Endodermal cell (in vitro differentiated cells): ENCODE data around the gene PSMA4. TPM values are rescaled to one million over a fixed set of nuclear protein-coding genes. Genes with fewer than 3 reads are reported as not detected.

Source experiments
- DNase-seq: peaks from one replicate; pipeline ENCODE4 v3.0.0-alpha.2; 2017
- H3K27ac ChIP-seq: 2 replicates; pipeline ENCODE4 v1.5.1; 2013; ENCODE audit warnings: mild to moderate bottlenecking, low read depth, low read length, moderate library complexity
- H3K27me3 ChIP-seq: 2 replicates; pipeline ENCODE4 v1.6.1; 2013; ENCODE audit warnings: mild to moderate bottlenecking, low read length, moderate library complexity; ENCODE audit not compliant: insufficient read depth, control insufficient read depth, poor library complexity, severe bottlenecking
- H3K36me3 ChIP-seq: 2 replicates; pipeline ENCODE4 v1.7.0; 2013; ENCODE audit warnings: mild to moderate bottlenecking, low read length, moderate library complexity; ENCODE audit not compliant: control insufficient read depth, insufficient read depth
- H3K4me1 ChIP-seq: one replicate; pipeline ENCODE4 v1.7.0; 2013; ENCODE audit warnings: low read length; ENCODE audit not compliant: control insufficient read depth, insufficient read depth
- H3K4me3 ChIP-seq: 2 replicates; pipeline ENCODE4 v1.5.1; 2013; ENCODE audit warnings: mild to moderate bottlenecking, low read length, moderate library complexity
- H3K9ac ChIP-seq: 2 replicates; pipeline ENCODE4 v1.6.1; 2013; ENCODE audit warnings: mild to moderate bottlenecking, low read length, moderate library complexity; ENCODE audit not compliant: poor library complexity, severe bottlenecking; ENCODE audit errors: extremely low read depth
- H3K9me3 ChIP-seq: 2 replicates; pipeline ENCODE4 v1.6.1; 2013; ENCODE audit warnings: mild to moderate bottlenecking, low read length, moderate library complexity; ENCODE audit not compliant: control insufficient read depth
- H3K27ac Mint-ChIP-seq: 2 replicates; pipeline ENCODE4 v1.8.0; 2020; ENCODE audit warnings: mixed read lengths
- H3K27me3 Mint-ChIP-seq: 2 replicates; pipeline ENCODE4 v1.8.0; 2021; ENCODE audit warnings: mild to moderate bottlenecking, mixed read lengths; ENCODE audit not compliant: insufficient read depth
- H3K36me3 Mint-ChIP-seq: 2 replicates; pipeline ENCODE4 v1.8.0; 2020; ENCODE audit warnings: low read depth, mixed read lengths
- H3K4me1 Mint-ChIP-seq: 2 replicates; pipeline ENCODE4 v1.8.0; 2020; ENCODE audit warnings: mixed read lengths
- H3K4me3 Mint-ChIP-seq: 2 replicates; pipeline ENCODE4 v1.8.0; 2020; ENCODE audit warnings: mild to moderate bottlenecking, moderate library complexity, mixed read lengths
- H3K9me3 Mint-ChIP-seq: 2 replicates; pipeline ENCODE4 v1.8.0; 2020; ENCODE audit warnings: mild to moderate bottlenecking, mixed read lengths
- CTCF ChIP-seq: fragments of 200-600 bp; sonication (generic); conservative IDR thresholded peaks from 2 replicates; pipeline ENCODE4 v1.5.0; 2021; ENCODE audit warnings: antibody characterized with exemption, mild to moderate bottlenecking
- WGBS, 2 experiments: methylation state at CpG; one replicate each; pipeline versions ENCODE4 v1.1.5 to v1.1.7; 2013; ENCODE audit warnings: missing lambda C conversion rate in 2 of 2, mixed read lengths in 1 of 2; ENCODE audit not compliant: insufficient coverage in 1 of 2, insufficient read length in 1 of 2; 5-methylcytosine and 5-hydroxymethylcytosine counted together
- long read RNA-seq, 4 experiments: library from polyadenylated mRNA in 2 of 4; library from RNA in 1 of 4; library from capped mRNA in 1 of 4; stranded (forward) in 3 of 4; unstranded in 1 of 4; transcript quantifications; one replicate each; pipeline ENCODE4 v2.0.0, GENCODE V29; 2020 to 2021; ENCODE audit warnings: inconsistent platforms in 1 of 4
- polyA plus RNA-seq, 2 experiments: library from polyadenylated mRNA; stranded (reverse); fragments of 50-300 nt; gene quantifications; one replicate each; pipeline ENCODE4 v1.2.3, GENCODE V29; 2013
- total RNA-seq, 2 donors: library from RNA; stranded (reverse); fragmentation: NEBNext Ultra II Directional in 1 of 2; extraction: Animal tissue kit (Norgen Biotek cat#: 25700) in 1 of 2; gene quantifications; 2 replicates in 1 of 2; 3 replicates in 1 of 2; pipeline ENCODE4 v1.2.1, GENCODE V29; 2021

Gene PSMA4
- total RNA-seq, result 100 to 1,000 TPM; 250 to 254 TPM
- 287 TPM for polyA plus RNA-seq (2013, experiment 1 of 2)
- polyA plus RNA-seq (2013, experiment 2 of 2), result 280 TPM
- long read RNA-seq, experiment 1, full-length matches to known transcripts, result 99 of 146 reads
- long read RNA-seq, experiment 1, partial matches to known transcripts, result 21 of 146 reads
- long read RNA-seq, experiment 1, other reads (novel, unspliced or antisense), result 26 of 146 reads
- long read RNA-seq, experiment 2, full-length matches to known transcripts, result 243 of 255 reads
- long read RNA-seq, experiment 2, partial matches to known transcripts, result 7 of 255 reads
- long read RNA-seq, experiment 2, other reads (novel, unspliced or antisense), result 5 of 255 reads
- long read RNA-seq, experiment 3, full-length matches to known transcripts, result 209 of 217 reads
- long read RNA-seq, experiment 3, partial matches to known transcripts, result 2 of 217 reads
- long read RNA-seq, experiment 3, other reads (novel, unspliced or antisense), result 6 of 217 reads
- long read RNA-seq, experiment 4, full-length matches to known transcripts, result 571 of 615 reads
- long read RNA-seq, experiment 4, partial matches to known transcripts, result 32 of 615 reads
- long read RNA-seq, experiment 4, other reads (novel, unspliced or antisense), result 12 of 615 reads

DNA sequence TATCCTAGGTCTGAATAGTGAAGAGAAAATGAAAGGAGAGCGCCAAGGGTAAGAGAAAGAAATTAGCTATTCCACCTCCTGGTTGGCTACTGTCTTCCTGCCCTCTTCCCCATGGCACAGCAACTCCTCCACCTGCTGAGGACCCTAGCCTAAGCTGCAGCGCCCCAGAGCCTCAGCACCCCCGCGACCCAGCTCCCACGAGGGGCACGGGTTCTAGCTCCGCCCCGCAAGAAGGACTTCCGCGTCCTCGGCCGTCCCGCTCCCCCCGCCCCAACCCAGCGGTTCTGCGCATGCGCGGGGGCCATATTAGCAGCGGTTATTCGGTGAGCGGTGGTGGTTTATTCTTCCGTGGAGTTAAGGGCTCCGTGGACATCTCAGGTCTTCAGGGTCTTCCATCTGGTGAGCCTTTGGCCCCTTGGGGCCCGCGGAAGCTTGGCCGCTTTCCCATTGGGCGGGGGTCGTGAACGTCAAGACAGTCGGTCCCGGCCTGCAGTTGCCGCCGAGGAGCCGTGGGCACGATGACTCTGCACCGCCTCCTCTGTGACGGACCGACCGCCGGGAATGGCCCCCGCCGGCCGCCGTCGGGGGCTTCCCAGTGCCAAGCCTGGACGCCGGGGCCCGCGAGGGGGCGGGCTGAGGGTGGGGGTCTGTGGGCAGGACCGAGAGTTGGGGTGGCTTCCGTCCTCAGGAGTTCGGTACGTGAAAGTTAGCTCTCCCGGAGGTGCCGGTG, at the start of gene PSMA4:
Gene PSMA4 (plus strand): TSS at position 304 of the 730 bp plus-strand sequence. CDS start 1,484 bp downstream, outside the sequence.
- 1 to 6% methylated on average over 10 to 56 of the region's 56 CpGs for WGBS, 2 experiments
- Mint-ChIP-seq H3K9me3 (no peaks in the 10 kb centered on the region), H3K4me3 (peak within 1 kb of the TSS; percentile 85), H3K36me3 (peaks cover 26% of the 10 kb centered on the region), H3K27ac (peak within 1 kb of the TSS; percentile 100), H3K27me3 (no peaks in the 10 kb centered on the region), H3K4me1 (peaks cover 14% of the 10 kb centered on the region)
- TF ChIP-seq CTCF, result peak; percentile 43
- H3K36me3 ChIP-seq, result peaks cover 35% of the 10 kb centered on the region
- no peaks in the 10 kb centered on the region for H3K9me3 ChIP-seq
- H3K9ac ChIP-seq, result peak within 1 kb of the TSS; percentile 84
- H3K27ac ChIP-seq, result peak within 1 kb of the TSS; percentile 94
- DNase-seq, result peak; percentile 95
- H3K4me3 ChIP-seq, result peak within 1 kb of the TSS; percentile 98
- no peaks in the 10 kb centered on the region for H3K4me1 ChIP-seq
- H3K27me3 ChIP-seq, result no peaks in the 10 kb centered on the region

GRCh38 chr15:78492872-78493271, 47.4 kb upstream of the PSMA4 start:
- Mint-ChIP-seq H3K36me3 (peaks cover 73% of the 10 kb centered on the region), H3K27me3 (no peaks in the 10 kb centered on the region), H3K4me1 (no peaks in the 10 kb centered on the region), H3K4me3 (no peak overlapping the region), H3K9me3 (no peaks in the 10 kb centered on the region), H3K27ac (no peak overlapping the region)
- H3K4me3 ChIP-seq, result no peak overlapping the region
- no peaks in the 10 kb centered on the region for H3K4me1 ChIP-seq
- no peaks in the 10 kb centered on the region for H3K9me3 ChIP-seq
- H3K27me3 ChIP-seq, result no peaks in the 10 kb centered on the region
- H3K9ac ChIP-seq, result no peak overlapping the region
- no peak overlapping the region for H3K27ac ChIP-seq
- no peak for DNase-seq
- 100% methylated on average over 1 of the region's 1 CpG for WGBS, 2 experiments
- TF ChIP-seq CTCF, result no peak
- peaks cover 93% of the 10 kb centered on the region for H3K36me3 ChIP-seq

DNA sequence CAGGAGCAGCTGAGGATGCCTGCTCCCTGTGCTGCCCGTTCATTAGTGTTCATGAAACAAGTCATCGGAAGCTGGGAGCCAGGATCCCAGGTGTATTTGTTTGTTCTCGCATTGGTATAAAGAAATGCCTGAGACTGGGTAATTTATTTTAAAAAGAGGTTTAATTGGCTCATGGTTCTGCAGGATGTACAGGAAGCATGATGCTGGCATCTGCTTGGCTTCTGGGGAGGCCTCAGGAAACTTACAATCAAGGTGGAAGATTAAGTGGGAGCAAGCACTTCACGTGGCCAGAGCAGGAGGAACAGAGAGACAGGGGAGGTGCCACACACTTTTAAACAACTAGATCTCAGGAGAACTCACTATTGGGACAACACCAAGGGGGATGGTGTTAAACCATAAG, 38.4 kb upstream of the PSMA4 start:
- H3K9me3 Mint-ChIP-seq, result peaks cover 25% of the 10 kb centered on the region
- no peaks in the 10 kb centered on the region for H3K27me3 Mint-ChIP-seq
- no peak for TF ChIP-seq CTCF
- Histone ChIP-seq H3K27me3 (no peaks in the 10 kb centered on the region), H3K27ac (no peak overlapping the region), H3K9me3 (peaks cover 23% of the 10 kb centered on the region), H3K36me3 (peaks cover 51% of the 10 kb centered on the region), H3K4me3 (no peak overlapping the region), H3K9ac (no peak overlapping the region), H3K4me1 (no peaks in the 10 kb centered on the region)
- no peak for DNase-seq
- no peak overlapping the region for H3K4me3 Mint-ChIP-seq
- H3K4me1 Mint-ChIP-seq, result no peaks in the 10 kb centered on the region
- WGBS, 2 experiments, result 97 to 100% methylated on average over 3 to 4 of the region's 4 CpGs
- H3K36me3 Mint-ChIP-seq, result peaks cover 48% of the 10 kb centered on the region
- no peak overlapping the region for H3K27ac Mint-ChIP-seq
